D721Med (cell line): ENCODE measurements around the gene PAH.

ENCODE experiments used
- DNase-seq: peaks from one replicate; pipeline ENCODE4 v3.0.0; 2011; ENCODE audit warnings: low spot score; ENCODE audit not compliant: insufficient read length
- FAIRE-seq: peaks from 2 replicates; lab custom pipeline; 2011; peaks lifted over from hg19 to GRCh38; lab: Jason Lieb, UNC
- CTCF ChIP-seq: IDR thresholded peaks from 2 replicates; pipeline ENCODE4 v1.5.1; 2012; ENCODE audit warnings: mild to moderate bottlenecking, control low read depth; ENCODE audit not compliant: insufficient read depth; ENCODE audit errors: missing control alignments

The PAH gene

GRCh38 chr12:102865821-102866615 is 51.0 kb downstream of the PAH start:
- FAIRE-seq, result no peak
- no peak for DNase-seq
- no peak for TF ChIP-seq CTCF

- TF ChIP-seq CTCF, result no peak
- FAIRE-seq, result no peak
- no peak for DNase-seq
These were observed 54.6 kb downstream of the PAH start for GRCh38 chr12:102862486-102862885.

- FAIRE-seq (no peak), DNase-seq (no peak)
- no peak for TF ChIP-seq CTCF
These were observed 65.8 kb downstream of the PAH start for GRCh38 chr12:102851246-102851645.

DNA sequence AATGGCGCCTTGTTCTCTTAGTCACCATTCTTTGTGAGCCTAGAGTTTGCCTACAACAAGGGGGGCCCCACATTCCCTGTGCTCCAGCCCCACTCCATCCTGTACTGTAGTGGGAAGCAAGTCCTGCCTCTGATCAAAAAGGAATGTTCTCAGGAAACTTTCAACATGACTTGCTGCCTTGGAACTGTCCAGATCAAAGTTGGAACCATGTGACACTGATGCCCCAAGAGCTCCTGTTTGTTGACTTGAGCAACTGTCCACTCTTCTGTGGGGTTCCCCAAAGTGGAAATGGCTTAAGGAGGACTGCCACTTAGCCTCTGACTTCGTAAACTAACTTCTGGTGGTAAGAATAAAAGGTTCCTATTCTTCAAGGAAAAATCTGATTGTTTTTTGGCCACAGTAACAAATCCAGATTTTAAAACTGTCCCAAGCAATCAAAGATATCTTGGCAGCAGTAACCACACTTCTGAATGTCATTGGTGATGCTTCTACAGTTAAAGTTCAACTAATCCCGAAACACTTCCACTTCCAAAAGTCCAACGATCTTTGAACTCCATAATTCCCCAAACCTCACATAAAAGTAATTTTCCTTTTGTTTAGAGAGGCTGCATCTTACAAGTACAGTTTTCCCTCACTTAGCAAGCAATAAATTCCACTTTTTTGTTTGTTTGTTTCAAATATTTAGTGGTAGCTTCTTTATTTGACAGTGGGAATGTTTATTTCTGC is 67.2 kb downstream of the PAH start:
- TF ChIP-seq CTCF, result no peak
- FAIRE-seq (no peak), DNase-seq (no peak)

DNA sequence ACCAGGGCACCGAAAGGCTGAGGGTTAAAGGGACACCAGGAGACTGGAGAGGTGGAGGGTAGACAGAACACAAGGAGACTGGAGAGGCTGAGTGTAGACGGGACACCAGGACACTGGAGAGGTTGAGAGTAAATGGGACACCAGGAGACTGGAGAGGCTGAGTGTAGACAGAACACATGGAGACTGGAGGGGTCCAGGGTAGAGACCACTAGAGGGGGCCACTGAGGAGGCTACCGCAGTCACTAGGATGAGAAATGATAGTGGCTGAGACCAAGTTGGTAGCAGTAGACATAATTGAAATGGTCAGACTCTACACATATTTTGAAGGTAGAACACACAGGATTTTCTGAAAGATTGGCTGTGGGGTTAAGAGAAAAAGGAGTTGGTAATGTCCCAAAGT is 68.2 kb downstream of the PAH start:
- no peak for FAIRE-seq
- TF ChIP-seq CTCF, result no peak

GRCh38 chr12:102847131-102847530 is 69.9 kb downstream of the PAH start:
- no peak for FAIRE-seq
- DNase-seq, result no peak
- no peak for TF ChIP-seq CTCF

More for the DNA sequence above, 68.2 kb downstream of the PAH start:
- no peak for DNase-seq
